Endothelial cell (in vitro differentiated cells): ENCODE results near the gene LDB2. TPM values are rescaled to one million over a fixed set of nuclear protein-coding genes. Genes with fewer than 3 reads are reported as not detected.

ENCODE experiments used
- DNase-seq: peaks from one replicate; pipeline ENCODE4 v3.0.0; 2021; ENCODE audit warnings: low spot score
- H3K27ac Mint-ChIP-seq: one replicate; pipeline ENCODE4 v1.8.0; 2021; ENCODE audit warnings: mixed read lengths, inconsistent platforms; ENCODE audit not compliant: unreplicated experiment
- H3K27me3 Mint-ChIP-seq: one replicate; pipeline ENCODE4 v1.8.0; 2021; ENCODE audit warnings: mild to moderate bottlenecking, moderate library complexity, mixed read lengths, inconsistent platforms; ENCODE audit not compliant: unreplicated experiment
- H3K36me3 Mint-ChIP-seq: one replicate; pipeline ENCODE4 v1.8.0; 2021; ENCODE audit warnings: mild to moderate bottlenecking, low read depth, mixed read lengths, inconsistent platforms; ENCODE audit not compliant: unreplicated experiment
- H3K4me1 Mint-ChIP-seq: one replicate; pipeline ENCODE4 v1.8.0; 2021; ENCODE audit warnings: mild to moderate bottlenecking, mixed read lengths, inconsistent platforms; ENCODE audit not compliant: unreplicated experiment
- H3K4me3 Mint-ChIP-seq: one replicate; pipeline ENCODE4 v1.8.0; 2021; ENCODE audit warnings: mild to moderate bottlenecking, mixed read lengths, inconsistent platforms; ENCODE audit not compliant: unreplicated experiment
- H3K9me3 Mint-ChIP-seq: one replicate; pipeline ENCODE4 v1.8.0; 2021; ENCODE audit warnings: mixed read lengths, inconsistent platforms; ENCODE audit not compliant: unreplicated experiment
- total RNA-seq: library from RNA; stranded (reverse); fragmentation: NEBNext Ultra II Directional; extraction: Animal tissue kit (Norgen Biotek cat#: 25700); gene quantifications from one replicate; pipeline ENCODE4 v1.2.1, GENCODE V29; 2021; ENCODE audit not compliant: unreplicated experiment
- TF ChIP-seq, protein P1 (sequence below): fragments of 200-600 bp; sonication (generic); IDR thresholded peaks from one replicate; pipeline ENCODE4 v1.5.0; 2021; ENCODE audit warnings: antibody characterized with exemption; ENCODE audit not compliant: unreplicated experiment

Gene LDB2
- total RNA-seq, 1 donor from 2014 or later, result 268 TPM

DNA sequence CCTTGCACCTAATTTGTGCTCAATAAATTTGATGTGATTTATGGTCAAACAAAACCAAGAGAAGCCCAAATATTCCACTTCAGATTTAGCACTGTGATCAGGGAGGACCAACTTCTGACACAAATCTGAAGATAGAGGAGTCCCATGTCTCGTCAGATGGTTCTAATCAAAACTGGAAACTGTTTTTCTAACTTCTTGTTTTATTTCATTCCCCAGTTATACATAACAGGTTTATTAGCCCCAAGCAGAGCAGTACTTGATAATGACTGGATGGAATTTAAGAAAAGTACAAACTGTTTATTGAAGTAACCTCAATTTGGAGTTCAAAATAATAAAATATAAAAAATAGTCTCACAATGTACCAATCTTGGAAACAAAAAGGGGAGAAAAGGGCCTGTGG lies 310.3 kb downstream of the LDB2 start:
- H3K27ac Mint-ChIP-seq, result peak overlapping the region; percentile 42
- H3K9me3 Mint-ChIP-seq, result no peaks in the 10 kb centered on the region
- TF ChIP-seq, protein P1, sequence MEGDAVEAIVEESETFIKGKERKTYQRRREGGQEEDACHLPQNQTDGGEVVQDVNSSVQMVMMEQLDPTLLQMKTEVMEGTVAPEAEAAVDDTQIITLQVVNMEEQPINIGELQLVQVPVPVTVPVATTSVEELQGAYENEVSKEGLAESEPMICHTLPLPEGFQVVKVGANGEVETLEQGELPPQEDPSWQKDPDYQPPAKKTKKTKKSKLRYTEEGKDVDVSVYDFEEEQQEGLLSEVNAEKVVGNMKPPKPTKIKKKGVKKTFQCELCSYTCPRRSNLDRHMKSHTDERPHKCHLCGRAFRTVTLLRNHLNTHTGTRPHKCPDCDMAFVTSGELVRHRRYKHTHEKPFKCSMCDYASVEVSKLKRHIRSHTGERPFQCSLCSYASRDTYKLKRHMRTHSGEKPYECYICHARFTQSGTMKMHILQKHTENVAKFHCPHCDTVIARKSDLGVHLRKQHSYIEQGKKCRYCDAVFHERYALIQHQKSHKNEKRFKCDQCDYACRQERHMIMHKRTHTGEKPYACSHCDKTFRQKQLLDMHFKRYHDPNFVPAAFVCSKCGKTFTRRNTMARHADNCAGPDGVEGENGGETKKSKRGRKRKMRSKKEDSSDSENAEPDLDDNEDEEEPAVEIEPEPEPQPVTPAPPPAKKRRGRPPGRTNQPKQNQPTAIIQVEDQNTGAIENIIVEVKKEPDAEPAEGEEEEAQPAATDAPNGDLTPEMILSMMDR, result no peak
- H3K27me3 Mint-ChIP-seq, result peaks cover 13% of the 10 kb centered on the region
- DNase-seq, result no peak
- peaks cover 16% of the 10 kb centered on the region for H3K4me1 Mint-ChIP-seq
- no peak overlapping the region for H3K4me3 Mint-ChIP-seq
- H3K36me3 Mint-ChIP-seq, result peaks cover 52% of the 10 kb centered on the region

DNA sequence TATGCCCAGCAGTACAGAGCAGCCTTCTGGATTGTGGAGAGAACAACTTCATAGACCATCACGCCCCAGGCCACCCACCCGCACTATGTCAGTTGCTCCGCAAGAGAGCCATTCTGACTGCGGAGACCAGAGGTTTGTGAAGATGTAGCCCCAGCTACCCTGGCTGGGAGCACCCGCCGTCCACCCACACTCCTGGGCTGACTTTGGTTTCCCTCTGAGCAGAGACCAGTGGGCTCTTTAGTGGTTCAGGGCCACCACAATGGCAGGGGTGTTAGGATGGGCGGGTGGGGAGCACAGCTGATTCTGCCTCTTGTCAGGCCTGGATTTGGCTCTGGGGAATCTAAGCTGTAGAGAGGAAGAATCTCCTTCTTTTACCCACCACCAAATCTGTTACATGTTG lies 313.4 kb downstream of the LDB2 start:
- H3K27ac Mint-ChIP-seq, result peak overlapping the region; percentile 52
- DNase-seq, result no peak
- peaks cover 24% of the 10 kb centered on the region for H3K4me1 Mint-ChIP-seq
- H3K9me3 Mint-ChIP-seq, result no peaks in the 10 kb centered on the region
- H3K36me3 Mint-ChIP-seq, result peaks cover 75% of the 10 kb centered on the region
- peak overlapping the region; percentile 80 for H3K4me3 Mint-ChIP-seq
- TF ChIP-seq, protein P1, result no peak
- peaks cover 22% of the 10 kb centered on the region for H3K27me3 Mint-ChIP-seq

DNA sequence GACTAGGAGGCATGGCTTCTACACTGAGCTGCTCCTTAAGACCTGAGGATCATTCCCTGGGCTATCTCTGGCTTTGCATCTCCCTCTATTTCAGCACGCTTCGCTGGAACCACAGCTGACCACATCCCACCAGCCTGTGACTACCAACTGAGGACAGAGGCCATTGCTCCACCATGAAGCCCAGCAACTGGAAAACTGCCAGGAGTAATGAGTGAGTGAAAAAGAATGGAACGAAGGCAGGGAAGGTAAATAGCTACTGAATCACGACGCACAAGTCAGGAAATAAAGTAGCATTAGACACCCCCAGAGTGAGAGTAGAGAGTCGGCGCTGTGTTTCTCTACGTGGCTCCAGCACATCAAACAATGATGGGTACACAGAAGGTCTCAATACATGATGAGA lies 314.7 kb downstream of the LDB2 start:
- H3K9me3 Mint-ChIP-seq, result no peaks in the 10 kb centered on the region
- peaks cover 24% of the 10 kb centered on the region for H3K4me1 Mint-ChIP-seq
- peaks cover 23% of the 10 kb centered on the region for H3K27me3 Mint-ChIP-seq
- peak overlapping the region; percentile 77 for H3K4me3 Mint-ChIP-seq
- H3K36me3 Mint-ChIP-seq, result peaks cover 83% of the 10 kb centered on the region
- DNase-seq, result no peak
- TF ChIP-seq, protein P1, result no peak
- no peak overlapping the region for H3K27ac Mint-ChIP-seq

DNA sequence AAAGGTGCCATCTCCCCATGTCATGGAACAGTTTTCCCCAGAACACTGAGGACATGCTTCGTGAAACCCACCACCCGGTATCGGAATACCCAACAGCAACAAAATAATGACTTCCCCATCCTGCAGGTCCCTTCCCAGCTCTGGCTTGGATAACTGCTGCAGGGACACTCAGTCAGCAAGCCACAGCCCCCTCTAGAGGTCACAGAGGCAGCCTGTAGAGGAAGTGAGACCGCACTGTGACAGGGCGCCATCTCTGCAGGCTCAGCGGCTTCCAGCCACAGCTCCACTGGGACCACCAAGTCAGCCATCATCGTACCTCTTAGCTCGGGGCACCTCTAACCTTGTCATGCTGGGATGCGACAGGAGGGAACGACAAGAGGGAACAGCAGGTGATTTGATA lies 315.9 kb downstream of the LDB2 start:
- H3K36me3 Mint-ChIP-seq, result peaks cover 75% of the 10 kb centered on the region
- H3K27me3 Mint-ChIP-seq, result peaks cover 23% of the 10 kb centered on the region
- TF ChIP-seq, protein P1, result no peak
- H3K4me3 Mint-ChIP-seq, result peak overlapping the region; percentile 68
- peak overlapping the region; percentile 43 for H3K27ac Mint-ChIP-seq
- DNase-seq, result peak; percentile 41
- H3K4me1 Mint-ChIP-seq, result peaks cover 24% of the 10 kb centered on the region
- no peaks in the 10 kb centered on the region for H3K9me3 Mint-ChIP-seq

DNA sequence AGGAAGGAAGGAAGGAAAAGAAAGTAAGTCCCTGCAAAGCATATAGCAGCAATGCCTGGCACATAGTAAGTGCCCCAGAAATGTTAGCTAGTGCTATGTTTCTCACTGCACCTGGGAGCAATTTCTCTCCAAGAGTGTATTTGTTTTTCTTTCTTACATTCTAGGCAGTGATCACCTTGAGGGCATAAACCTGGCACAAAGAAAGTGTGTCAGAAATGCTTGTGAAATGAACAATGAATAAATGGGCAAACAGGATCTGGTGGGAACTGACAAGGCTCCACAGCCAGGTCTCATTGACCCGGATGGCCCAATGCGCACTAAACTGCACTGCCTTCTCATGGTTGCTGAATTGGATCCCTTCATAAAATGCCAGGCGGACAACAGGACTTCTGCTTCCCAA lies 316.4 kb downstream of the LDB2 start:
- no peaks in the 10 kb centered on the region for H3K9me3 Mint-ChIP-seq
- TF ChIP-seq, protein P1, result no peak
- DNase-seq, result no peak
- H3K4me3 Mint-ChIP-seq, result peak overlapping the region; percentile 68
- peaks cover 21% of the 10 kb centered on the region for H3K27me3 Mint-ChIP-seq
- H3K27ac Mint-ChIP-seq, result no peak overlapping the region
- H3K36me3 Mint-ChIP-seq, result peaks cover 70% of the 10 kb centered on the region
- peaks cover 24% of the 10 kb centered on the region for H3K4me1 Mint-ChIP-seq
